ENCODE data around the gene IGSF9.

The IGSF9 gene

DNA sequence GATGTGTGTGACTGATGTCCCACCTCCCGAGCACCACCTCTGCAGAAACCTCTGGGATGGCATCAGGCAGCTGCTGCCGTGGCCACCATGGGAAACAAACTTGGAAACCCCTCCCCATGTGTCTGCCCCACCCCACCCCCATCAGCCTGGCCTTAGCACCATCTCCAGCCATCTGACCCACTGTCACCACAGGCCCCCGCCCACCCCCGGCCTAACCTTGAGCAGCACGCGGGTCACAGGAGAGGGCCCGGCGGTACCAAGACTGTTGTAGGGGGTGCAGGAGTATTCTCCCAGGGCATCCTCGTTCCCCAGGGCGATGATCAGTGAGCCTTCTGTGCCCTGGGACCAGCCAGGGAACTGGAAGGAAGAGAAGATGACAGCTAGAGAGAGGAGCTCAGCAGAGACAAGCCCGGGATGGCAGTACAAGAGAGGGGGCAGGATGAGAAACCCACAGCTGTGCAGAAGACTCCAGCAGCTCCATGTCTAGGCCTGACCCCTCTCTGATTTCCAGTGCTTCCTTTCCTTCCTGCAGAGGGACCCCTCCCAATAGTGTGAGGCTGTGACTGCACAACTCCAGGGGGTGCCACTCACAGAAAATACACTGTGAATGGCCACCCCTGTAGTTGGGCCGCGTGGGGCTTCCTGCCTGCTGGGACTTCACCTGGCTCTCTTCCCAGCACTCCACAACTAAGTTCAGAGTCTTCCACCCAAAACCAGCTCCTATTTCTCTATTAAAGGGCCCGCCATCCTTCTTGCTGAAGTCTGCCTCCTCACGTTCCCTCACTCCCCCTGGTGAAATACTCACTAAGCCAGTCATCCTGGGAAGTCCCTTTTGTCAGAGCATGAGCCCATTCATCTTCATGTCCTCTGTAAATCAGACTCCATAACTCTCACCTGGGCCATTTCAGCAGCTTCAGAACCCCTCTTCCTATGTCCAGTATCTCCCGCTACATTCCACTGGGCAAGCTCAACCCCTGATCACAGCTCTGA, 12.8 kb downstream of the IGSF9 start:
- DNase-seq (ENCODE audit: low read depth) = no peak

DNA sequence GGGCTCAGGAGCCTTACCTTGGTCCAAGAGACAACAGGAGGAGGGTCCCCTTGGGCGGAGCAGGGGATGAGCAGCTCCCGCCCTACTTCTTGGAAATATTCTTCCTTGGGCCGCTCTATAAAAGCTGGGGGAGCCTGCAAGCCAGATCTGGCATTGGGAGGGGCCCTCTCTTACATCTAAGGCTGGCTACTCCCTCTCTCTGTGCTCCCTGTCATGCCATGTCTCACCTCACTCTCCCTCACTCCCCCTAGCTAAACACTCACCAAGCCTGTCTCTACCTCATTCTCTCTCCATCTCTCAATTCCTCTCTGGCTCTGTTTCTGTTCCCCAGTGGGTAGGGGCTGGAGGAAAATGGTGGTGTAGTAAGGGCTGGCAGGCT, 13.6 kb downstream of the IGSF9 start:
- DNase-seq (ENCODE audit: low read depth) = no peak

DNA sequence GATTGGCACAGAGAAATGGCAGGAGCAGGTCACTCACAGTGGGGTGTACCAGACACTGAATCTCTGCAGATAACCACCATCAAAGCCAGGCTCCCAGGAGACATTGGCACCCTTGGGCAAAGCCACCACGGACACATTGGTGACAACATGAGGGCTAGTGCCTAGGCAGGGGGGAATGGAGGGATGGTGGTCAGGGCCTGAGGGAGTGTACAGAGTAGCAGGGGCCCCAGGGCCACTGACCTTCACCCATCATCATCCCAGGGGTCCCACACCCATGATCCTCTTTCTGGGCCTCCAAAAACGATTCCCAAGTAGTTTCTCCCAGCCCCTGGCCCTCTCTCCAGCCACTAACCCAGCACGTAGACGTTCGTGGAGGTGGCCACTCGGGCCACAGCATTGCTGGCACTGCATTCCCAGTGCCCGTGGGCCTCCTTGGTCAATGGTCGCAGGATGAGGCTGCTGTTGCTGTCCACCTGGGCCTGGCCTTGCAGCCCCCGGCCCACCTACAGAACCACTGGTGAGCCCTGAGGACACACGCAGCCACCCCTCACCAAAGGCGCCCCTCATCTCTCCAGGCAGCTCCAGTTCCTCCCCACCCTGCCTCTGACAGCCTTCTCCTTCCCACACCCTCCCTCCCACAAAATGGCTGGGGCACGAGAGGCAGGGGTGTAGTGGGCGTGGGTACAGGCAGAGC, 14.2 kb downstream of the IGSF9 start:
- DNase-seq (ENCODE audit: low read depth) = no peak

DNA sequence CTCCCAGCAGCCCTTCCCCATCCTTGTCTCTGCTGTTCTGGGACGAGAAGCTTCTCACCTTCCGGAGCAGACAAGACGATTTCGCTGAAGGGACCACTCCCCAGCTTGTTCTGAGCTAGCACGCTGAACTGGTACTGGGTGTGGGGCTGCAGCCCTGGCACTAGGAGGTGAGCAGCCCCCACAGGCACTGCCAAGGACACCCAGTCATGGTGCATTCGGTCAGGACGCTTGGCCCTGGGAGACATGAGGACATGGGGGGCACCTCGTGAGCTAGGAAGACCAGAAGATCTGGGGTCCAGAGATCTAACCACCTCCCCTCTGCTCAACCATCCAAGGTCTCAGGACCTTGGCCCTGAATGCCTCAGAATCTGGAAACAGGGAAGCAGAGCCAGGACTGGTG, 14.8 kb downstream of the IGSF9 start:
- DNase-seq (ENCODE audit: low read depth) = no peak

DNA sequence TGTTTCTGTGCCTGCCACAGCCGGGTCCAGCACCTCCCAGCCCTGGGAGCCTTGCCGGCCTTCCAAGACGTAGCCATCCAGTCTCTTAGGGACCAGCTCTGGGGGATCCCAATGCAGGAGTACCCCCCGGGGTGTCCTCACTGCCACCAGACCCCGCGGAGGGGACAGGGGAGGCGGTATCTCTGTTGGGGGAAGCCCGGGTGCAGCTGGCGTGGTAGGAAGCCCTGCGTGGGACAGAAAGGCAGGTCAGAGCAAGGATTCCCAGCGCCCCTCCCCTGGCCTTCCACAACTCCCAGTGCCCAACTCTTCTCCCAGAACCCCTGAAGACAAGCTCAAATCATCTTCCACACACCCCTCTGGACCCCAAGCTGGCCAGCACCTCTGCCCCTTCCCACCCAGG, 15.2 kb downstream of the IGSF9 start:
- no peak for DNase-seq (ENCODE audit: low read depth)

GRCh38 chr1:159929155-159930051, 16.0 kb downstream of the IGSF9 start:
- DNase-seq (ENCODE audit: low read depth) = no peak

DNA sequence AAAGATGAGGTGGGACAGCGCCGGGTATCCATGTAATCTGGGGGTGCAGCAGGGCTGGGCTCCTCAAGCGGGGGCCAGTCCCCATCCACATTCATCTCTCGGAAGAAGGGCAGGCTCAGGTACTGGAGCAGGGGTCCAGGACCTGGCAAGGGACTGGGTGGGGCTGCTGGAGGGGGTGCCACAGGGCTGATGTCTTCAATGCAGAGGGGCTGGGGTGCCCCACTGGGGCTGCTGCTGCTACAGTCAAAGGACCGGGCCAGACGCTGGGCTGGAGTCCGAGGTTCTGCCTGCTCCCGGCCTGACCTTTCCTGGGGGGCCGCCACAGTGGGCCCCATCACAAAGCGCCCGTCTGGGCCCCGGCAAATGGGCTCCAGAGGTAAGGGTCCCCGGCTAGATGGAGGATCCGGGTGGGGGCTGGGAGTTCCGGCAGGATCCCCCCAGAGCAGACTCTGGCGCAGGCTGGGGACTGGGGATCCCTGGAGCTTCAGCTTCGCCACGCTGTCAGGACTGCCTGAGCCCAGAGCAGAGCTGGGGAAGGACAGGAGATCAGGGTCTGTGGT, 16.8 kb downstream of the IGSF9 start:
- DNase-seq (ENCODE audit: low read depth) = no peak

DNA sequence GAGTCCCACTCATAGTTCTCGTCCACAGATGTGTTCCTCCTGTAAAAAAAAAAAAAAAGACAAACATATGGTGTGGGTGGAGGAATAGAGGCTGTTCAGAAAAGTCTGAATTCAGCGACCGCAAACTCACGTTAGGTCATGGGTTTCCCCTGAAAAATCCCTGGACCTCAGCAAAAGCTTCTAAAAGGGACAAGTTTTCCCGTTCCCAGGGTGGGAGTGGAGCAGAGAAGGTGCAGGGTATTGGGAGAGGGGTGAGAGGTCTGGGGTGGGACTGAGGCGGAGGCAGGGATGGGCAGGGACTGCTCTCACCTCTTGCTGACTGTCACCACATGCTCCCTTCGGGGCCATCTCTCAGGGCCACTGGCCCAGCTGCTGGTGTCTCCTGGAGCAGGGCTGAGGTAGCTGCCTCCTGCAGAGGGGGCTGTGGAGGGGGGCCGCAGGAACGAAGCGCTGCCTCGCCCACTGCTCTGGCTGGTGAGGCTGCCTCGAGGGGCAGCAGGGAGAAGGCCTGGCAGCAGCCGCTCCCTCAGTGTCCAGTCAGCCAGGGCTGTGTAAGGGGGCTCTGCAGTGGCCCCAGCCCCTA, 17.5 kb downstream of the IGSF9 start:
- no peak for DNase-seq (ENCODE audit: low read depth)

DNA sequence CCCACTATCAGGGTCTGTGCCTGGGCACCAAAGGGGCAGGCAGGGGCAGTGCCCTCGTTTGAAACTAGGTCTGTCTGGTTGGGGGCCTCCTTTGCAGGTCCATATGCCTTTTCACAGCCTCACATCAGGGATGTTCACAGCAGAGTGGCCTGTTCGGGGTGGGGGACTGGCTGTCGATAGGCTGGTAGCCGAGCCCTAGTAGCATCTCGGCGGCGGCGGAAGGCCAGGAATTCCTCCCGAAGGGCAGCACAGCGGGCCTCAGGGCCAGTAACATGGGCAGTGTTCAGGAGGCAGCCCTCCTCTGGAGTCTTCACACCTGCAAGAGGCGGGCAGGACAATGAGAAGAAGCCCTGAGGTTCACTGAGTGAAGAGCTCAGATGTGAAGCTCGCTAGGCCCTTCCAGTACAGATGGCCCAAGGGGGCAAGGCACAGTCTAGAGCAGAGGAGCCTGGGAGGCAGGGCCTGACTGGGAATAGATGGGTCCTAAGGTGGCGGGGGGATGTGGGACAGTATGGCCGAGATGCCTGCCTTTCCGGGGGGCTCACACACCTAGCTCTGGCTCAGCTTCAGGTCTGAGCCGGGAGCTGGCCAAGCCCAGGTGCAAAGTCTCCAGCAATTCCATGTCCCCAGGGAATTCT, 18.1 kb downstream of the IGSF9 start:
- no peak for DNase-seq (ENCODE audit: low read depth)

DNA sequence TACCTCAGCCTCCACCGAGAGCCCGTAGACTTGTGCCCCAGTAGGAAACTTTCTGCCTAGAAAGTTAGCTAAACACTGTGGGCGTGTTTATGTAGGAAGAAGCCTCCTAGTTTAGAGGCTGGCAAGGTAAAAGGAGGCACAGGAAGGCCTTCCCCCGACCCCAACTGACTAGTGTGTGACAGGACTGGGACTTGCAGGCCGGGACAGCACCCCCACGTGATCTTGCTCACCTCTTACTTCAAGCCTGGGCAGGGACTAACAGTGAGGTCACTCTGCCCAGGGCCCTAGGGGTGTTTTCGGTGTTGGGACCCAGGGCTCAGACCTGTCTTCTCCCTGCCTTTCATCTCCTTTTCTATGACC, 19.7 kb downstream of the IGSF9 start:
- no peak for DNase-seq (ENCODE audit: low read depth)

DNA sequence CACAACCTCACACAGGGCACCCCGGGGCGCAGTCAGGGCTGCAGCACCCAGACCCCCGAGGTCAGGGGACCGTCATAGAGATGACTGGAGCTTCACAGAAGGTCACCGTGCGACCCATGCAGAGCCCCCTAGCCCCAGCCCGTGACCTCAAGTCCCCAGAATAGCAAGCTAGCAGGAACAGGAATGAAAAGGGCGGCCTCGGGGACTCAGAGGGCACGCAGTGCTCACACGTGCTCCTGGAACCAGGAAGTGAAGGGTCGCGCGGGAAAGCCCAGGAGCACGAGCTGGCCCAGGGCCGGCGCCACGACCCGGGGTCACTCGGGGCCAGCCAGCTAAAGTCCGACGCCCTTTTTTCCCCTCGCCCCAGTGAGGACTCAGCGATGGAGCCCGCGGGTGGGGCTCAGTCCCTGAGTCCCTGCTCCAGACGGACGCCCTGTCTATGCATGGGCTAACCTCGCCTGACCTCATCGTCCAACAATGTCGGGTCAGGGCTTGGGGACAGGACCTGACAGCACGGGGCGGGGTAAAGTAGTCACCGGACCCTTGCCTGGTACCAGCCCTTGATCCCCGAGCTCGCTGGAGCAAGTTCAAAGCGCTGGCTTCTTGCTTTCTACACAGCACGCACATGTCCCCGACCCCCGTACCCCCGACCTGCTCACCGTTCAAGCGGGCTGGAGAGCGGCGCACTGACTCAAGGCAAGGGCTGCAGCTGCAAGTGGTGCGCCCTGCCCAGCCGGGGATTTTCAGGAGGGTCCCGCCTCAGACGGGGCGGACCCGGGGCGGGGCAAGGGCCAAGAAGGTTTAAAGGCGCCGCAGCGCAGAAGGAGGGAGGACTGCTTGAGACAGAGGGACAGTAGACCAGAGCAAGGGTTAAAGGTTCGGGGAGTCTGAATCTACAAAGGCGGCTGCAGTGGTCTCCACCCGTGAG, 20.4 kb downstream of the IGSF9 start, which contains the start of gene TAGLN2:
Gene TAGLN2, minus strand, starts transcription at position 717 of the 928 bp plus-strand sequence. CDS start 4,998 bp downstream, outside the sequence.
- peak; percentile 89 for DNase-seq (ENCODE audit: low read depth)

DNA sequence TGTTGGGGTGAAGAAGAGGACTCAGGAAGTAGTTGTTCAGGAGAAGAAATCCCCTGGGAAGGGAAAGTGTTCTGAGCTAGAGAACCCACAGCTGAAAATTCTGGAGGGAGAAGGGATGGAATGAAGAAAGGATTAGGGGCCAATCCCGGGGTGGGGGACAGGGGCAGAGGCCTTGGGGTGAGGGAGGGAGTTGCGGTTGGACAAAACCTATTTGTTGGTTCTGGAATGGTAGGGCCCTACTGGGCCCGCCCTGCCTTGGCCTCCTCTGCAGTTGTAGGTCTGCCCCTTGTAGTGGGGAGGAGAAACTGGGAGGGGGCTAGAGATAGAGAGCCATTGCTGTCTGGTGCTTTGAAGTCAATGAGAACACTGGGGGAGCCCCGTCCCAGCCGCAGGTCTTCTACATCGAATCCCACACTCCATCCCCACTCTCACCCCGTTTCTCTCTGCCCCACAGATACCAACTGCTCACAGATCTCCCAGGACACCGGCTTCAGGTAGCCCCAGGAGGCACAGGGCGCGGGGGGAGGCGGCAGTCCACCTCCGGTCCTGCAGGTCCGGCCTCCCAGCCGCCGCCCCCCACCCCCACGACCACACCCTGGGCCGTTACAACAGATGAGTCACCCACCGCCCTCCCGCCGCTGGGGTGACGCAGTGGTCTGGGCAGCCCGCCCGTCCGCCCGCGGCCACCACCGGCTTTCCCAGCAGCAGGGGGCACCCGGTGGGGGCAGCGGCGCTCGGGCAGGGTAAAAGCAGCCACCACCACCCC, 21.2 kb downstream of the IGSF9 start:
- DNase-seq (ENCODE audit: low read depth) = peak; percentile 66

GRCh38 chr1:159923203-159924024, 22.0 kb downstream of the IGSF9 start:
- peak; percentile 75 for DNase-seq (ENCODE audit: low read depth)

DNA sequence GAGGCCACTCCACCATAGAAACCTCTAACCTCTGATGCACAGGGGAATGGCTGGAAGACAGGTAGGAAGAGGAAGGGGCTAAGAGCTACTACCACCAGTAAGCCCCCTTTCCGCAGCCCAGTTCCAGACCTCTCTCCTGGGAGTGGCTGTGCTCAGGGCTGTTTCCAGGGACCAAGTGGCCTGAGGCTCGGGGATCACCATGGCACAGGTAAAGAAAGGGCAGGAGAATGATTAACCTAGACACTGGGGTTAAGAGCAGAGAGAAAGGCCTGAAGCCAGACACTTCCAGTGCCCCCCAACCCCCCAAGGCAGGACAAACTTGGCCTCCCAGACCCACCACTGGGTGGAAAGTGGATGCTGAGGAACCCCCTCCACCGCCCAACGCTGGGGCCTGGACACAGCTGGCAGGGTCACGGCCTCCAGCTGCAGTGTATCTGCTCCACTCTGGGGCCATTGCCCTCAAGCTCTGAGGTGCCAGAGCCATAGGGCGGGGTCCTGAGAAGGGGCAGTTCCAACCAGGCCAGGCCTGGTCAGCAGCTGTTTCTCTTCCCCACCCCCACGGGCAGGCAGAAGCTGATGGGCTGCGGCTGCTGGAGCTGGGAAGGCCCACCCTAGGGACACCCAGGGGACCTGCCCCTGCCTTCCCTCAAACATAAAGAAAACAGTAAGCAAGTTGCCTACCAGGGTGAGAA, 22.8 kb downstream of the IGSF9 start:
- DNase-seq (ENCODE audit: low read depth) = no peak

DNA sequence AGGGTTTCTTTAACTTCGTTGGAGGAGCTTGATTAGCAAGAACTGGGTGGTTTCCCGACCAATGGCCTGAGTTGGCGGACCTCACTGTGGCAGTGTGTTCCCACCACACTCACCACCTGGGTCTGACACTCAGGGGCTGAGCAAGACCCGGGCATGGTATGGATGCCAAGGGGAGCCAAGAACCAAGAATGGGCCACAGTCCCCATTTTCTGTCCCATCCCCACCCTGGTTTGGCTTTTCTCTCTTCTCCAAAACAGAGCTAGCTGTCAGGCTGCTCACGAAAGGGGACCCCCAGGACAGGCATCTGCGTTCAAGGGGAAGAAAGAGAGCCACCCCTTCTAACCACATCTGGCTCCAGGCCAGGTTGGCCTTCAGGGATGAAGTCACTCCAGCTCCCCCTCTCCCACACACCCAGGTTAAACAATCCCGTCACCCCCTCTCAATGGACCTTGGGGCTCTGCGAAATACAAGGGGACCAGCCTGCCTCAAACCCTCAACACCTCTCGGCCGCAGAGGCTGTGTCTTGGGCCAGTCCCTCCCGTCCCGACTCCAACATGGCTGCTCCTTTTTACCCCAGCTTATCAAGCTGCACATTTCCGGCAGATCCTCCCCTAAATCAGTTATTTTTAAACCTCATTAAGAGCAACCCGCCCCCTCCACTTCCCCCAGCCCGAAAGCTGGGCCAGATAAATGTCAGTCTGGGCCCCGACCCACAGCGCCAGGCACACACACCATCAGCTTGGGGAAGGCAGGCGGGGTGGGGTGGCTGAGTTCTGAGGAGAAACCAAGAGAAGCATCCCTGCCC, 23.5 kb downstream of the IGSF9 start:
- DNase-seq (ENCODE audit: low read depth) = no peak

DNA sequence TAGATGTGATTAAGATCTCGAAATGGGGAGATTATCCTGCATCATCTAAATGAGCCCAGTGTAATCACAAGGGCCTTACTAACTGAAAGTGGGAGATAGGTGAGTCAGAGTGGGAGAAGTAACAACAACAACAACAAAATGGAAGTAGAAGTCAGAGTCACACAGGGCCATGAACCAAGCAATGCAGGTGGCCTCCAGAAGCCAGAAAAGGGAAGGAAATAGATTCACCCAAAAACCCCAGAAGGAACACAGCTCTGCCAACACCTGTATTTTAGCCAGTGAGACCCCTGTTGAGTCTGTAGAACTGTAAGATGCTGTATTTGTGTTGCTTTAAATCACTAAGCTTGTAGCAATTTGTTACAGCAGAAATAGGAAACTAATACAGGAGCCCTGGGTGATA, 24.2 kb downstream of the IGSF9 start:
- no peak for DNase-seq (ENCODE audit: low read depth)

DNA sequence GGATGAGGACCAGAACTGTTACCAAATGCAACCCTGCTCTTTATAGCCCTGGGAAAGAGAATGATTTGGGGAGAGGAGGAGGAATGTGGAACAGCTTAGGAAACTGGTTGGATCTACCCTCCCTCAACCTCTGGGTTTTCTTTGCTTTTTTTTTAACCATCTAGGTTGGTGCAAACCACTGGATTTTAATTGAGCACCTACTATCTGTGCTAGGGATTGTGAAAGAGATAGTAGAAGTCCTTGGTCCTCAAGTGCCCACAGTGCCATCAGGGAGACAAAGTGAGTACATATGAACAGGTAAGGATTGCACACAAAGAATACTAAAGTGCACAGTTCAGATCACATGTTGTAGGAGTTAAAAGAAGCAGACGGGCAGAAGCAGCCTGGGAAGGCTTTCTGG, 24.8 kb downstream of the IGSF9 start:
- DNase-seq (ENCODE audit: low read depth) = no peak
